HEK293 (cell line): ENCODE data around the gene HPCAL1.

Source experiments
- CTCF ChIA-PET: fragments of 350-600 bp; formaldehyde crosslinking; extraction: SDS; loops from one replicate; lab custom pipeline; 2021; ENCODE audit warnings: antibody characterized with exemption; lab: Yijun Ruan, JAX
- POLR2A ChIA-PET: fragments of 300-600 bp; formaldehyde crosslinking; extraction: SDS; loops from one replicate; lab custom pipeline; 2020; ENCODE audit warnings: antibody characterized with exemption, inconsistent platforms; lab: Yijun Ruan, JAX
- H3K27ac ChIP-seq: fragments of 200-500 bp; sonication (Bioruptor generic); 2 replicates; pipeline ENCODE4 v1.5.1; 2014; ENCODE audit warnings: low read depth, low read length, control low read depth, inconsistent platforms; ENCODE audit errors: extremely low read depth
- H3K36me3 ChIP-seq, 2 experiments: fragments of 200-500 bp in 1 of 2; sonication (Bioruptor generic) in 1 of 2; 1 replicate in 1 of 2; 2 replicates in 1 of 2; pipeline ENCODE4 v1.5.1; 2014 to 2017; ENCODE audit warnings: inconsistent platforms in 2 of 2, low read length in 2 of 2; ENCODE audit not compliant: control insufficient read depth in 2 of 2, insufficient read depth in 1 of 2
- H3K4me1 ChIP-seq: fragments of 200-500 bp; sonication (Bioruptor generic); 2 replicates; pipeline ENCODE4 v1.5.1; 2014; ENCODE audit warnings: mild to moderate bottlenecking, low read length, inconsistent platforms; ENCODE audit not compliant: control insufficient read depth, insufficient read depth
- H3K4me3 ChIP-seq: 2 replicates; pipeline ENCODE4 v1.5.1; 2011; ENCODE audit warnings: low read depth, mild to moderate bottlenecking, control low read depth, low read length, moderate library complexity
- H3K9me3 ChIP-seq: fragments of 200-500 bp; sonication (Bioruptor generic); 2 replicates; pipeline ENCODE4 v1.5.1; 2014; ENCODE audit warnings: low read depth, low read length, inconsistent platforms; ENCODE audit not compliant: control insufficient read depth, insufficient read depth
- GLIS2 ChIP-seq: fragments of 450-650 bp; formaldehyde crosslinking; IDR thresholded peaks from 2 replicates; pipeline ENCODE4 v1.5.1; 2016; ENCODE audit warnings: missing biosample characterization, missing genetic modification characterization
- SP2 ChIP-seq: fragments of 450-650 bp; formaldehyde crosslinking; IDR thresholded peaks from 2 replicates; pipeline ENCODE4 v1.5.1; 2016; ENCODE audit warnings: missing biosample characterization, missing genetic modification characterization
- ZBTB17 ChIP-seq: fragments of 450-650 bp; formaldehyde crosslinking; IDR thresholded peaks from 2 replicates; pipeline ENCODE4 v1.5.1; 2016; ENCODE audit warnings: missing biosample characterization, missing genetic modification characterization
- ZBTB7A ChIP-seq: fragments of 450-650 bp; formaldehyde crosslinking; IDR thresholded peaks from 2 replicates; pipeline ENCODE4 v1.5.1; 2016; ENCODE audit warnings: low read depth, missing biosample characterization, missing genetic modification characterization
- ZNF202 ChIP-seq: fragments of 450-650 bp; formaldehyde crosslinking; IDR thresholded peaks from 2 replicates; pipeline ENCODE4 v1.5.1; 2016; ENCODE audit warnings: missing biosample characterization, missing genetic modification characterization, borderline replicate concordance
- ZNF248 ChIP-seq: fragments of 450-650 bp; formaldehyde crosslinking; IDR thresholded peaks from 2 replicates; pipeline ENCODE4 v1.5.1; 2017; ENCODE audit warnings: missing biosample characterization, missing genetic modification characterization
- ZNF529 ChIP-seq: fragments of 450-650 bp; formaldehyde crosslinking; IDR thresholded peaks from 2 replicates; pipeline ENCODE4 v1.5.1; 2017; ENCODE audit warnings: missing genetic modification characterization, missing biosample characterization; ENCODE audit not compliant: insufficient replicate concordance
- ZNF555 ChIP-seq: fragments of 450-650 bp; formaldehyde crosslinking; conservative IDR thresholded peaks from 2 replicates; pipeline ENCODE4 v1.5.1; 2017; ENCODE audit warnings: missing biosample characterization, mild to moderate bottlenecking, missing genetic modification characterization, inconsistent platforms
- ZNF76 ChIP-seq: fragments of 450-650 bp; formaldehyde crosslinking; IDR thresholded peaks from 2 replicates; pipeline ENCODE4; 2016; ENCODE audit warnings: low read depth, missing biosample characterization, missing genetic modification characterization, borderline replicate concordance
- ZXDB ChIP-seq: fragments of 450-650 bp; formaldehyde crosslinking; IDR thresholded peaks from 2 replicates; pipeline ENCODE4 v1.5.1; 2016; ENCODE audit warnings: missing biosample characterization, missing genetic modification characterization
- TF ChIP-seq, protein P1 (sequence below): fragments of 450-650 bp; formaldehyde crosslinking; IDR thresholded peaks from 2 replicates; pipeline ENCODE4 v1.5.1; 2017; ENCODE audit warnings: missing biosample characterization, missing genetic modification characterization
- TF ChIP-seq, protein P2 (sequence below): fragments of 450-650 bp; IDR thresholded peaks from 2 replicates; pipeline ENCODE4 v1.5.1; 2018; ENCODE audit warnings: missing biosample characterization, missing genetic modification characterization
- TF ChIP-seq, protein P3 (sequence below): fragments of 450-650 bp; formaldehyde crosslinking; IDR thresholded peaks from 2 replicates; pipeline ENCODE4 v1.5.1; 2016; ENCODE audit warnings: missing biosample characterization, missing genetic modification characterization
- TF ChIP-seq, protein P4 (sequence below): fragments of 450-650 bp; formaldehyde crosslinking; IDR thresholded peaks from 2 replicates; pipeline ENCODE4 v1.5.1; 2016; ENCODE audit warnings: missing biosample characterization, missing genetic modification characterization
- TF ChIP-seq, protein P5 (sequence below): fragments of 450-650 bp; formaldehyde crosslinking; optimal IDR thresholded peaks from 2 replicates; pipeline ENCODE3; 2016; ENCODE audit warnings: missing biosample characterization, mild to moderate bottlenecking, missing genetic modification characterization
- TF ChIP-seq, protein P6 (sequence below): fragments of 450-650 bp; formaldehyde crosslinking; IDR thresholded peaks from 2 replicates; pipeline ENCODE4 v1.5.1; 2016; ENCODE audit warnings: missing biosample characterization, missing genetic modification characterization, borderline replicate concordance

The HPCAL1 gene

DNA sequence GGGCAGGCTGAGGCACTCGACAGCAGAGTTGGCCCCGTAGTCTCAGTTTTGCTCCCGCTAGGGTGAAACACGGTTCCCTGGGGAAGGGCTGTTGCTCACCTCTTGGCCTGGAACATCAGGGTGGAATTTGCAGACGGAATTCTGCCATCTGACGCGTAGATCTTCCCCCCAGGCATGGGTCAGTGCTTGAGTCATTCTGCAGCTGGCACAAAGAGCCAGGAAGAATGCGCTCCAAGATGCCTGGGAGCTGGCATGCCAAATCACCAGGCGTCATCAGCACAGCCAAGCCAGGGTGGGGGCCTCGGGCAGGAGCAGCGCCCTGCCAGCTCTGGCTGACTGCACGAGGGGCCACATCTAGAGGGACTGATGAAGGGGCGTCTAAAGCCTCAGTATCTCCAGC, 102.7 kb downstream of the HPCAL1 start:
- H3K4me3 ChIP-seq: no peak overlapping the region

GRCh38 chr2:10406016-10406415, 103.3 kb downstream of the HPCAL1 start:
- no peak for TF ChIP-seq ZNF529 (tag by site-specific recombination)
- TF ChIP-seq GLIS2 (tag by site-specific recombination): no peak
- no peak for TF ChIP-seq SP2
- TF ChIP-seq ZBTB17 (tag by site-specific recombination): no peak
- TF ChIP-seq, protein P1, sequence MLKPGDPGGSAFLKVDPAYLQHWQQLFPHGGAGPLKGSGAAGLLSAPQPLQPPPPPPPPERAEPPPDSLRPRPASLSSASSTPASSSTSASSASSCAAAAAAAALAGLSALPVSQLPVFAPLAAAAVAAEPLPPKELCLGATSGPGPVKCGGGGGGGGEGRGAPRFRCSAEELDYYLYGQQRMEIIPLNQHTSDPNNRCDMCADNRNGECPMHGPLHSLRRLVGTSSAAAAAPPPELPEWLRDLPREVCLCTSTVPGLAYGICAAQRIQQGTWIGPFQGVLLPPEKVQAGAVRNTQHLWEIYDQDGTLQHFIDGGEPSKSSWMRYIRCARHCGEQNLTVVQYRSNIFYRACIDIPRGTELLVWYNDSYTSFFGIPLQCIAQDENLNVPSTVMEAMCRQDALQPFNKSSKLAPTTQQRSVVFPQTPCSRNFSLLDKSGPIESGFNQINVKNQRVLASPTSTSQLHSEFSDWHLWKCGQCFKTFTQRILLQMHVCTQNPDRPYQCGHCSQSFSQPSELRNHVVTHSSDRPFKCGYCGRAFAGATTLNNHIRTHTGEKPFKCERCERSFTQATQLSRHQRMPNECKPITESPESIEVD (tag by site-specific recombination): no peak
- TF ChIP-seq, protein P2, sequence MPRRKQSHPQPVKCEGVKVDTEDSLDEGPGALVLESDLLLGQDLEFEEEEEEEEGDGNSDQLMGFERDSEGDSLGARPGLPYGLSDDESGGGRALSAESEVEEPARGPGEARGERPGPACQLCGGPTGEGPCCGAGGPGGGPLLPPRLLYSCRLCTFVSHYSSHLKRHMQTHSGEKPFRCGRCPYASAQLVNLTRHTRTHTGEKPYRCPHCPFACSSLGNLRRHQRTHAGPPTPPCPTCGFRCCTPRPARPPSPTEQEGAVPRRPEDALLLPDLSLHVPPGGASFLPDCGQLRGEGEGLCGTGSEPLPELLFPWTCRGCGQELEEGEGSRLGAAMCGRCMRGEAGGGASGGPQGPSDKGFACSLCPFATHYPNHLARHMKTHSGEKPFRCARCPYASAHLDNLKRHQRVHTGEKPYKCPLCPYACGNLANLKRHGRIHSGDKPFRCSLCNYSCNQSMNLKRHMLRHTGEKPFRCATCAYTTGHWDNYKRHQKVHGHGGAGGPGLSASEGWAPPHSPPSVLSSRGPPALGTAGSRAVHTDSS: no peak
- TF ChIP-seq, protein P3, sequence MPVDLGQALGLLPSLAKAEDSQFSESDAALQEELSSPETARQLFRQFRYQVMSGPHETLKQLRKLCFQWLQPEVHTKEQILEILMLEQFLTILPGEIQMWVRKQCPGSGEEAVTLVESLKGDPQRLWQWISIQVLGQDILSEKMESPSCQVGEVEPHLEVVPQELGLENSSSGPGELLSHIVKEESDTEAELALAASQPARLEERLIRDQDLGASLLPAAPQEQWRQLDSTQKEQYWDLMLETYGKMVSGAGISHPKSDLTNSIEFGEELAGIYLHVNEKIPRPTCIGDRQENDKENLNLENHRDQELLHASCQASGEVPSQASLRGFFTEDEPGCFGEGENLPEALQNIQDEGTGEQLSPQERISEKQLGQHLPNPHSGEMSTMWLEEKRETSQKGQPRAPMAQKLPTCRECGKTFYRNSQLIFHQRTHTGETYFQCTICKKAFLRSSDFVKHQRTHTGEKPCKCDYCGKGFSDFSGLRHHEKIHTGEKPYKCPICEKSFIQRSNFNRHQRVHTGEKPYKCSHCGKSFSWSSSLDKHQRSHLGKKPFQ (tag by site-specific recombination): no peak
- no peak for TF ChIP-seq ZNF248 (tag by site-specific recombination)
- TF ChIP-seq ZNF202 (tag by site-specific recombination): no peak
- no peak for TF ChIP-seq ZBTB7A (tag by site-specific recombination)
- H3K36me3 ChIP-seq: no peaks in the 10 kb centered on the region
- no peak overlapping the region for H3K27ac ChIP-seq
- CTCF ChIA-PET: interaction anchor here (0.5 to 3.0 kb wide), 2 partner anchors 20 to 334 kb away, joined by 3 to 14 read pairs; no protein-coding TSS in a partner anchor
- no peaks in the 10 kb centered on the region for H3K4me1 ChIP-seq
- POLR2A ChIA-PET: no interaction called here
- no peaks in the 10 kb centered on the region for H3K9me3 ChIP-seq
- no peak overlapping the region for H3K4me3 ChIP-seq

More for the DNA sequence above, 102.7 kb downstream of the HPCAL1 start:
- CTCF ChIA-PET: interaction anchor here (0.5 to 3.0 kb wide), 2 partner anchors 20 to 333 kb away, joined by 3 to 14 read pairs; no protein-coding TSS in a partner anchor
- POLR2A ChIA-PET: no interaction called here
- no peak overlapping the region for H3K27ac ChIP-seq
- H3K36me3 ChIP-seq: no peaks in the 10 kb centered on the region
- H3K4me1 ChIP-seq: no peaks in the 10 kb centered on the region
- H3K9me3 ChIP-seq: no peaks in the 10 kb centered on the region
- no peak for TF ChIP-seq ZXDB (tag by site-specific recombination)
- TF ChIP-seq, protein P4, sequence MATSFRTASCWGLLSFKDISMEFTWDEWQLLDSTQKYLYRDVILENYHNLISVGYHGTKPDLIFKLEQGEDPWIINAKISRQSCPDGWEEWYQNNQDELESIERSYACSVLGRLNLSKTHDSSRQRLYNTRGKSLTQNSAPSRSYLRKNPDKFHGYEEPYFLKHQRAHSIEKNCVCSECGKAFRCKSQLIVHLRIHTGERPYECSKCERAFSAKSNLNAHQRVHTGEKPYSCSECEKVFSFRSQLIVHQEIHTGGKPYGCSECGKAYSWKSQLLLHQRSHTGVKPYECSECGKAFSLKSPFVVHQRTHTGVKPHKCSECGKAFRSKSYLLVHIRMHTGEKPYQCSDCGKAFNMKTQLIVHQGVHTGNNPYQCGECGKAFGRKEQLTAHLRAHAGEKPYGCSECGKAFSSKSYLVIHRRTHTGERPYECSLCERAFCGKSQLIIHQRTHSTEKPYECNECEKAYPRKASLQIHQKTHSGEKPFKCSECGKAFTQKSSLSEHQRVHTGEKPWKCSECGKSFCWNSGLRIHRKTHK (tag by site-specific recombination): no peak
- TF ChIP-seq, protein P5, sequence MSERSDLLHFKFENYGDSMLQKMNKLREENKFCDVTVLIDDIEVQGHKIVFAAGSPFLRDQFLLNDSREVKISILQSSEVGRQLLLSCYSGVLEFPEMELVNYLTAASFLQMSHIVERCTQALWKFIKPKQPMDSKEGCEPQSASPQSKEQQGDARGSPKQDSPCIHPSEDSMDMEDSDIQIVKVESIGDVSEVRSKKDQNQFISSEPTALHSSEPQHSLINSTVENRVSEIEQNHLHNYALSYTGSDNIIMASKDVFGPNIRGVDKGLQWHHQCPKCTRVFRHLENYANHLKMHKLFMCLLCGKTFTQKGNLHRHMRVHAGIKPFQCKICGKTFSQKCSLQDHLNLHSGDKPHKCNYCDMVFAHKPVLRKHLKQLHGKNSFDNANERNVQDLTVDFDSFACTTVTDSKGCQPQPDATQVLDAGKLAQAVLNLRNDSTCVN (tag by site-specific recombination): no peak
- TF ChIP-seq, protein P6, sequence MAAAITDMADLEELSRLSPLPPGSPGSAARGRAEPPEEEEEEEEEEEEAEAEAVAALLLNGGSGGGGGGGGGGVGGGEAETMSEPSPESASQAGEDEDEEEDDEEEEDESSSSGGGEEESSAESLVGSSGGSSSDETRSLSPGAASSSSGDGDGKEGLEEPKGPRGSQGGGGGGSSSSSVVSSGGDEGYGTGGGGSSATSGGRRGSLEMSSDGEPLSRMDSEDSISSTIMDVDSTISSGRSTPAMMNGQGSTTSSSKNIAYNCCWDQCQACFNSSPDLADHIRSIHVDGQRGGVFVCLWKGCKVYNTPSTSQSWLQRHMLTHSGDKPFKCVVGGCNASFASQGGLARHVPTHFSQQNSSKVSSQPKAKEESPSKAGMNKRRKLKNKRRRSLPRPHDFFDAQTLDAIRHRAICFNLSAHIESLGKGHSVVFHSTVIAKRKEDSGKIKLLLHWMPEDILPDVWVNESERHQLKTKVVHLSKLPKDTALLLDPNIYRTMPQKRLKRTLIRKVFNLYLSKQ (tag by site-specific recombination): no peak
- no peak for TF ChIP-seq ZNF555
- TF ChIP-seq ZNF76: no peak
